Esophagus muscularis mucosa (tissue), 4 donors: ENCODE measurements around the gene SERPINB12.

Source experiments
- EP300 ChIP-seq: sonication (generic); formaldehyde crosslinking; IDR thresholded peaks from one replicate; pipeline ENCODE4 v1.6.1; 2017; ENCODE audit warnings: antibody characterized with exemption
- POLR2A ChIP-seq: fragments of 450-650 bp; IDR thresholded peaks from one replicate; pipeline ENCODE4 v1.6.1; 2017; ENCODE audit warnings: antibody characterized with exemption, moderate library complexity, mild to moderate bottlenecking, low read depth
- POLR2AphosphoS5 ChIP-seq, 2 donors: sonication (generic); formaldehyde crosslinking; IDR thresholded peaks; one replicate each; pipeline ENCODE4 v1.6.1; 2017; ENCODE audit warnings: antibody characterized with exemption in 2 of 2
- TF ChIP-seq, protein P1 (sequence below), 3 experiments: fragments of 200-600 bp in 2 of 3; fragments of 450-650 bp in 1 of 3; sonication (generic) in 2 of 3; IDR thresholded peaks; one replicate each; pipeline ENCODE4 v1.5.1; 2017 to 2019; ENCODE audit warnings: antibody characterized with exemption in 3 of 3, mild to moderate bottlenecking in 2 of 3, moderate library complexity in 1 of 3

- TF ChIP-seq, protein P1, sequence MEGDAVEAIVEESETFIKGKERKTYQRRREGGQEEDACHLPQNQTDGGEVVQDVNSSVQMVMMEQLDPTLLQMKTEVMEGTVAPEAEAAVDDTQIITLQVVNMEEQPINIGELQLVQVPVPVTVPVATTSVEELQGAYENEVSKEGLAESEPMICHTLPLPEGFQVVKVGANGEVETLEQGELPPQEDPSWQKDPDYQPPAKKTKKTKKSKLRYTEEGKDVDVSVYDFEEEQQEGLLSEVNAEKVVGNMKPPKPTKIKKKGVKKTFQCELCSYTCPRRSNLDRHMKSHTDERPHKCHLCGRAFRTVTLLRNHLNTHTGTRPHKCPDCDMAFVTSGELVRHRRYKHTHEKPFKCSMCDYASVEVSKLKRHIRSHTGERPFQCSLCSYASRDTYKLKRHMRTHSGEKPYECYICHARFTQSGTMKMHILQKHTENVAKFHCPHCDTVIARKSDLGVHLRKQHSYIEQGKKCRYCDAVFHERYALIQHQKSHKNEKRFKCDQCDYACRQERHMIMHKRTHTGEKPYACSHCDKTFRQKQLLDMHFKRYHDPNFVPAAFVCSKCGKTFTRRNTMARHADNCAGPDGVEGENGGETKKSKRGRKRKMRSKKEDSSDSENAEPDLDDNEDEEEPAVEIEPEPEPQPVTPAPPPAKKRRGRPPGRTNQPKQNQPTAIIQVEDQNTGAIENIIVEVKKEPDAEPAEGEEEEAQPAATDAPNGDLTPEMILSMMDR (IDR thresholded peaks at IDR 0.05): no peak
- no peak for TF ChIP-seq POLR2A
- TF ChIP-seq POLR2AphosphoS5 (IDR thresholded peaks at IDR 0.05): no peak
- TF ChIP-seq EP300: no peak
Measured at GRCh38 chr18:63492851-63493250, 49.3 kb upstream of the SERPINB12 start.
